Tracheal epithelial cell (primary cell): ENCODE results near the gene PIP5K1A. TPM values are rescaled to one million over a fixed set of nuclear protein-coding genes. Genes with fewer than 3 reads are reported as not detected.

Experiments used
- total RNA-seq: library from RNA; depleted of rRNA; stranded (reverse); fragments of >200 nt; gene quantifications from 2 replicates; pipeline ENCODE4 v1.2.1, GENCODE V29; 2014

Gene PIP5K1A
- 48.0 and 60.2 TPM in 2 replicates for total RNA-seq

GRCh38 chr1:151198254-151199127, at the start of gene PIP5K1A:
Gene PIP5K1A, plus strand, starts transcription at chr1:151198552. Its CDS starts 445 bp downstream, at chr1:151198997.

GRCh38 chr1:151156515-151156819, 41.9 kb upstream of the PIP5K1A start, which contains the start of gene TNFAIP8L2:
Gene TNFAIP8L2, plus strand, starts transcription at chr1:151156649. Its CDS starts 2,049 bp downstream, at chr1:151158698.

DNA sequence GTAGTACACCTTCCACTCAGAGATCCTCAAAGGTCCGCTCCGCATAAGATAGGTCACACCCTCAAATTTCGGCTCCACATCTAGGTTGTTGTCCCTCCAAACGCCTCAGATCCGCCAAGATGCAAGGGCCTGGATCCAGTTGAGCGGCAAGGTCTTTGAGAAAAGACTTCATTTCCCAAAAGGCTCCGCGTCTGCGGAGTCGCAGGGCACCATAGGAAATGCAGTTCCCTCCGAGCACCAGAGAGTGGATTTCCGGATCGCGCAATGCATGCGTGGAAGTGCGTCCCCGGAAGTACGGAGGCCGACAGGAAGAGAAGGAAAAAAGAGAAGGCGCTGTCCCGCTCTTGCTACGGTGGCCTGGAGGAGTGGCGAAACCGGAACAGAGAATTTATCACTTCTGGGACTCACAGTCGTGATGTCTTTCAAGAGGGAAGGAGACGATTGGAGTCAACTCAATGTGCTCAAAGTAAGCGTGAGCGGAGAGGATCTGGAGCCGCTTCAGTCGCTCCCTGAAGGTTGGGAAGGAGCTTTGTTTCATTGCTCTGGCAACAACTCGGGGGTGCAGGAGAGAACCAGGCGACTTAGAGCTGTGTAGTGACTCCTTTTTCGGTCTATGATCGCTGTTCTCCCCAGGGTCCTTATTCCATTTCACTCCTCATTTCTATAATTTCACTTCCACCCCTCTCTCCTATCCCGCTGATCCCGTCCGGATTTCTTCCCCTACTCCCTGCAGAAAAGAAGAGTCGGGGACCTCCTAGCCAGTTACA, 32.4 kb upstream of the PIP5K1A start, which contains the start of the genes LYSMD1 and SCNM1:
Gene LYSMD1, minus strand, starts transcription at position 165 of the 767 bp plus-strand sequence. CDS start 644 bp downstream, outside the sequence.
Gene SCNM1, plus strand, starts transcription at position 407 of the 767 bp plus-strand sequence. Its CDS starts 9 bp downstream, at position 416.

GRCh38 chr1:151175863-151176262, 22.5 kb upstream of the PIP5K1A start, which contains the start of gene TMOD4:
Gene TMOD4, minus strand, starts transcription at chr1:151175981. Its CDS starts 1,106 bp downstream, at chr1:151174875.

DNA sequence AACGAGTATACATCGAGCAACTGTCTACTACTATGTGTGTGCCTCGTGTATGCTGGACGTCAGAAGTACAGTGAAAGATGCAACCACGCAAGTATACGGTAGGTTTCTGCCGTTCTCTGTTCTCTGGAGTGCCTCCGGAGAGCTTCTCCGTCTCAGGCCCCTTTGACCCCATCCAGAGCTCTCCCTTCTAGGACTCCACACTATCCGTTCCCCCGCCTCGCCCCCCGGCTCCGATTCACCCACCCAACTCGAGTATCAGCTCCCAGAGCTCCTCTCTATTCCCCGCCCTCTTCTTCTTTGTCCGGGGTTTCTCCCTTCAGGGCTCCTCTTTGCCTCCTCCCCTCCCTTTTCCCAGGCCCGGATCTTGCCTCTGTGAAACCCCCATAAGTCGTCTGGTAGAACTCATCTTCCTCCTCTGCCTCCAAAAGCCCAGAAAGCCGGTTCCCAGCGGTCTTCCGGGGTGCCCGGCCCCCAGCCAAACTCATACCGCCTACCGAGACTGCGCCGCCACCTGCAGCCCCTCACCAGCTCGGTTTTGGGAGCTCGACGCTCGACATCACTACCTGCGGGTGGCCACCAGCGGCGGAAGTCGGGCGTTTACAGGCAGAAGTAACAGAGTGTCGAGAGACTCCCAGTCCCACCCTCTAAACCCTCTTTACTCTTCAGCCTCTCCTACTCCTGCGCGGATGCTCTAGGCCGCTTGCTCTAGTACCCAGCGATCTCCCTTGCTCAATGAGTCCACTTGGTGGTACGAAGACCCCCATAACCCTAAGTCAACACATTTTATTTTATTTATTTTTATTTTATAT, 8.5 kb upstream of the PIP5K1A start, which contains the start of gene VPS72:
Gene VPS72, minus strand, starts transcription at position 561 of the 809 bp plus-strand sequence. Its CDS starts 76 bp downstream, at position 485.

GRCh38 chr1:151254217-151255213, 56.2 kb downstream of the PIP5K1A start, which contains the start of gene PSMD4:
Gene PSMD4, plus strand, starts transcription at chr1:151254734. Its CDS starts 49 bp downstream, at chr1:151254783.

DNA sequence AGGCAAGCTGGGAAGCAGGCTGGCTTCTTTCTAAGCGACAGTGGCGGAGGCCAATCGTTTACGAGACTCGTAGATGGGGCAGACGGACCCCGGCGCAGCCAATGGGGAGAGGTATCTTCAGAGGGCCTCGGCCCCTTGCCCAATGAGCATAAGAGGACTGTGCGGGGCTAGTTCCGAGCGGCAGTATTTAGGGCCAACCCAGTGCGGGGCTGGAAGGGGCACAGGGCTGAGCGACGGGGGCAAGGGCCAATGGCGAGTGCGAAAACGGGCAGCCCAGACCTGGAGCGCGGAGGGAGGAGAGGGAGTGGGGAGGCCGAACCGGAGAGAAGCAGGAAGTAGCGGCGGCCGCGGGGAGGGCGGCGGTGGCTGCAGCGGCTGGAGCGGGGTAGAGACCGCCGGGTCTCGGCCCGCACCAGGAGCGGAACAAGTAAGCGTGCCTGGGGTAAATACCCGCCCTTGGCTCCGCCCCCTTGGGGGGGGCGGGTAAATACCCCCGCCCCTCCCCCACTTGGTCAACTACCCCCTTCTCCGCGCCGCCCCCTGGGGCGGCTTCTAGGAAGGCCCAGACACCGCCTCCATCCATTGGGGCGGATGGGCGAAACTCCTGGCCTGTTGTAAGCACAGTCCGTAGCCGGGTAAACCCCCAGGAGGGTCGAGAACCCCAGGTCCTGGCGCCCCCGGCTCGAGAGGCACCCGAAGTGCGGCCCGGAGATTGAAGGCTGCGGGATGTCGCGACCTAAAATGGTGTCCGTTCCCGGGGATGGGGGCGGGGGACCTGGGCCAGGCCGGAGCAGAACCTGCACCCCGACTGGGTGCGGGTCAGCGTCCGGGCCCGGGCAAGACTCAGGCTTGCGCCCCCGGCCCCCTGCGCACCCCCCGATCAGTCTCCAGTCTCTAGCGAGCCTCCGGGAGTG, 83.9 kb downstream of the PIP5K1A start, which contains the start of gene ZNF687:
Gene ZNF687, plus strand, starts transcription at position 331 of the 914 bp plus-strand sequence. CDS start 3,993 bp downstream, outside the sequence.

Other genes starting within 250 kb of the PIP5K1A start
- gene CERS2, start 223.7 kb upstream of the PIP5K1A start, total RNA-seq: 91.1 and 114 TPM in 2 replicates
- gene ANXA9, start 216.3 kb upstream of the PIP5K1A start, total RNA-seq: not detected in 2 replicates
- 9.6 and 11.6 TPM in 2 replicates for gene MINDY1, start 191.7 kb upstream of the PIP5K1A start, total RNA-seq
- gene PRUNE1, start 190.1 kb upstream of the PIP5K1A start, total RNA-seq: 7.5 and 10.4 TPM in 2 replicates
- gene BNIPL, start 162.0 kb upstream of the PIP5K1A start, total RNA-seq: 2.4 and 5.5 TPM in 2 replicates
- gene C1orf56, start 150.8 kb upstream of the PIP5K1A start, total RNA-seq: 0.72 and 1.5 TPM in 2 replicates
- gene CDC42SE1, start 138.9 kb upstream of the PIP5K1A start, total RNA-seq: 85.7 and 95.4 TPM in 2 replicates
- 1.9 and 4.6 TPM in 2 replicates for gene MLLT11, start 138.2 kb upstream of the PIP5K1A start, total RNA-seq
- 10.7 and 11.8 TPM in 2 replicates for gene GABPB2, start 127.8 kb upstream of the PIP5K1A start, total RNA-seq
- 0.21 and 0.48 TPM in 2 replicates for gene SEMA6C, start 51.9 kb upstream of the PIP5K1A start, total RNA-seq
- not detected in 2 replicates for gene TNFAIP8L2, start 41.9 kb upstream of the PIP5K1A start, total RNA-seq
- gene LYSMD1, start 32.6 kb upstream of the PIP5K1A start, total RNA-seq: 4.8 and 7.9 TPM in 2 replicates
- gene SCNM1, start 32.4 kb upstream of the PIP5K1A start, total RNA-seq: 20.2 and 26.4 TPM in 2 replicates
- gene TMOD4, start 22.6 kb upstream of the PIP5K1A start, total RNA-seq: not detected in 2 replicates
- gene VPS72, start 8.4 kb upstream of the PIP5K1A start, total RNA-seq: 58.2 and 79.0 TPM in 2 replicates
- gene PSMD4, start 56.2 kb downstream of the PIP5K1A start, total RNA-seq: 171 and 208 TPM in 2 replicates
- gene ZNF687, start 83.7 kb downstream of the PIP5K1A start, total RNA-seq: 10.9 and 11.3 TPM in 2 replicates
- 22.0 and 28.0 TPM in 2 replicates for gene PI4KB, start 128.9 kb downstream of the PIP5K1A start, total RNA-seq
- gene RFX5, start 148.7 kb downstream of the PIP5K1A start, total RNA-seq: 19.0 and 68.0 TPM in 2 replicates
- gene SELENBP1, start 174.2 kb downstream of the PIP5K1A start, total RNA-seq: 3.6 and 8.5 TPM in 2 replicates
- gene PSMB4, start 201.0 kb downstream of the PIP5K1A start, total RNA-seq: 319 and 373 TPM in 2 replicates